ENCODE measurements around the gene PASK.

GRCh38 chr2:241116606-241117560, 32.4 kb downstream of the PASK start:
- TF ChIP-seq CTCF (IDR thresholded peaks at IDR 0.05) (no peak), EZH2 (IDR thresholded peaks at IDR 0.05) (no peak)

Data from neural progenitor cell (in vitro differentiated cells).